Ascending aorta (tissue), 2 donors: Measurements from ENCODE around the gene CDK3. TPM values are rescaled to one million over a fixed set of nuclear protein-coding genes. Genes with fewer than 3 reads are reported as not detected.

ENCODE experiments used
- DNase-seq, 2 donors: peaks; one replicate each; pipeline ENCODE4 v3.0.0-alpha.2; 2019; ENCODE audit warnings: low spot score in 2 of 2
- H3K27ac ChIP-seq, 2 donors: fragments of 200-600 bp; sonication (generic); one replicate each; pipeline ENCODE4 v1.5.1; 2016 to 2017; ENCODE audit warnings: mild to moderate bottlenecking in 1 of 2
- H3K27me3 ChIP-seq: fragments of 200-600 bp; sonication (generic); one replicate; pipeline ENCODE4 v1.5.1; 2017
- H3K36me3 ChIP-seq, 2 donors: fragments of 200-600 bp; sonication (generic); one replicate each; pipeline ENCODE4 v1.5.1; 2016
- H3K4me1 ChIP-seq, 2 donors: fragments of 200-600 bp; sonication (generic); one replicate each; pipeline ENCODE4 v1.5.1; 2016 to 2017; ENCODE audit warnings: mild to moderate bottlenecking in 1 of 2
- H3K4me3 ChIP-seq, 2 donors: fragments of 200-600 bp; sonication (generic); one replicate each; pipeline ENCODE4 v1.5.1; 2016 to 2017; ENCODE audit warnings: mild to moderate bottlenecking in 1 of 2
- H3K9me3 ChIP-seq, 2 donors: fragments of 200-600 bp; sonication (generic); one replicate each; pipeline ENCODE4 v1.5.1; 2016
- intact Hi-C: fragments of 100-400 bp; cut with DNase I; formaldehyde crosslinking; loops from one replicate; pipeline ENCODE4 v1.15.1; 2023
- total RNA-seq: library from RNA; depleted of rRNA; stranded (reverse); fragments of >200 nt; gene quantifications from one replicate; pipeline ENCODE4 v1.1.0, GENCODE V29; 2016
- TF ChIP-seq, protein P1 (sequence below), 3 experiments: fragments of 200-600 bp in 2 of 3; fragments of 450-650 bp in 1 of 3; sonication (generic) in 2 of 3; IDR thresholded peaks; one replicate each; pipeline ENCODE4 v1.5.1; 2016 to 2019; ENCODE audit warnings: antibody characterized with exemption in 3 of 3, mild to moderate bottlenecking in 1 of 3, moderate library complexity in 1 of 3

The CDK3 gene
- total RNA-seq, 1 donor from 2014 or later: 2.1 TPM

DNA sequence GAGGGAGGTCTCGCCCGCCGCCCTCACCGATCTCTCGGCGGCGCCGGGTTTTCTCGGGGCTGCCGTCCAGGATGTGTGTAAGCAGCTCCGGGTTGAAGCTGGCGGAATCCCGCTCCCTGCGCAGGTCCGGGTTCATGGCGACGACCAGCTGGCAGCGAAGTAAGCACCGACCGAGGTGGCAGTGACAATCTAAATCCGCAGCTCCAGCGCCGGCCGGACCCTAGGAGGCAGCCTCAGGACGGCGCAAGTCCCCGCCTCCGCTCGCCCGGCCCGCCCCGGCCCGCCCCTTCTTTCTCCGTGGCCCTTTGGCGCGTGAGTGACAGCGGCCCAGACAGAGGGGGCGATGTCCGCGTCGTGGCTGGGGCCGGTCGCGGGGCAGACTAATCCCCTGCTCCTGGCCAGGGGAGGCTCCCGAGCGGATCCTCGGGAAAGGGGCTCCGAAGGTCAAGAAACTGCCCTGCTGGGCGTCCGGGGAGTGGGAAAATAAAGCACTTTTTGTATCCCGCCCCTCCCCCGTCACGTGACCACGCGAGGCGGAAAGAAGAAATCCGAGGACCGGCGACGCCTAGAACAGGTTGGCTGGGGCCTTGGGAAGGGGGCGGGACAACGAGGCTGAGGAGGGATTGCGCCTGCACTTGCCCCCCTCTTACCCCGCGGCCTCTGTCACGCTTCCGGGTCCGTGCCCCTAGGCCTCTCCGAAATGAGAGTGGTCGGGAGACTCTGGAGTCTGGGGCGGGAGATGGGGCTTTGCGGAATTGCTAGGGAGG lies 21.5 kb upstream of the CDK3 start, which contains the start of the genes ACOX1 and TEN1:
Gene ACOX1 (minus strand): TSS at position 229 of the 767 bp plus-strand sequence. CDS start 93 bp downstream, at position 136.
Gene TEN1 (plus strand): TSS at position 303 of the 767 bp plus-strand sequence. CDS start 6,953 bp downstream, outside the sequence.
- H3K27me3 ChIP-seq: no peaks in the 10 kb centered on the region
- TF ChIP-seq, protein P1, sequence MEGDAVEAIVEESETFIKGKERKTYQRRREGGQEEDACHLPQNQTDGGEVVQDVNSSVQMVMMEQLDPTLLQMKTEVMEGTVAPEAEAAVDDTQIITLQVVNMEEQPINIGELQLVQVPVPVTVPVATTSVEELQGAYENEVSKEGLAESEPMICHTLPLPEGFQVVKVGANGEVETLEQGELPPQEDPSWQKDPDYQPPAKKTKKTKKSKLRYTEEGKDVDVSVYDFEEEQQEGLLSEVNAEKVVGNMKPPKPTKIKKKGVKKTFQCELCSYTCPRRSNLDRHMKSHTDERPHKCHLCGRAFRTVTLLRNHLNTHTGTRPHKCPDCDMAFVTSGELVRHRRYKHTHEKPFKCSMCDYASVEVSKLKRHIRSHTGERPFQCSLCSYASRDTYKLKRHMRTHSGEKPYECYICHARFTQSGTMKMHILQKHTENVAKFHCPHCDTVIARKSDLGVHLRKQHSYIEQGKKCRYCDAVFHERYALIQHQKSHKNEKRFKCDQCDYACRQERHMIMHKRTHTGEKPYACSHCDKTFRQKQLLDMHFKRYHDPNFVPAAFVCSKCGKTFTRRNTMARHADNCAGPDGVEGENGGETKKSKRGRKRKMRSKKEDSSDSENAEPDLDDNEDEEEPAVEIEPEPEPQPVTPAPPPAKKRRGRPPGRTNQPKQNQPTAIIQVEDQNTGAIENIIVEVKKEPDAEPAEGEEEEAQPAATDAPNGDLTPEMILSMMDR (IDR thresholded peaks at IDR 0.05): peak; percentile 15 to 35 (median 33)
- H3K4me1 ChIP-seq: peaks cover 2 to 26% of the 10 kb centered on the region in 2 donors
- H3K27ac ChIP-seq: peak within 1 kb of the TSS; percentile 93 to 99
- peaks cover 0 to 6% of the 10 kb centered on the region in 2 donors for H3K36me3 ChIP-seq
- DNase-seq: peak; percentile 89 to 98
- H3K9me3 ChIP-seq: no peaks in the 10 kb centered on the region
- peak within 1 kb of the TSS; percentile 76 to 88 for H3K4me3 ChIP-seq
- intact Hi-C loops: loop anchor here (1.0 to 10.0 kb wide), 6 partner anchors 38 to 373 kb away; partner anchors contain the start of genes FBF1, MRPL38, PRPSAP1 and TRIM65

DNA sequence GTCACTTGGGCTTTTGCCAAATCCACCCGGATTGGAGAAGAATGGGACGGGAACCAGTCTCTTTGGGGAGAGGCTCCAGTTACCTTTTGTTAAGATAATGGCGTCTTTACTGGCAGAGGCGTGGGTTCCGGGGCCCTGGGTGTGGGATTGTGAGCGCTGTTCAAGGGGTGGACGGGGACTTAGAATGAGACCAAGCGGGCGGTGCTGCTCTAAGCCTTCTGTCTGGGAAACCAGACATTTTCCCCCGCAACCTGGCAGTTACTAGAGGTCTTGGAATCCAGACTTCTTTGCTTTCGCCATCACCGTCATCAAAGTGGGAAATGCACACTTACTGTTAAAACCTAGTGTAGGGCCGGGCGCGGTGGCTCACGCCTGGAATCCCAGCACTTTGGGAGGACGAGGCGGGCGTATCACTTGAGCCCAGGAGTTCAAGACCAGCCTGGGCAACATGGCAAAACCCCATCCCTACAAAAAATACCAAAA lies 20.9 kb upstream of the CDK3 start:
- peak overlapping the region; percentile 76 to 88 for H3K4me3 ChIP-seq
- H3K27ac ChIP-seq: peak overlapping the region; percentile 93 to 99
- peak in 1 of 2 donors; percentile 87 for DNase-seq
- no peaks in the 10 kb centered on the region for H3K9me3 ChIP-seq
- TF ChIP-seq, protein P1 (IDR thresholded peaks at IDR 0.05): no peak
- intact Hi-C loops: loop anchor here (1.0 to 10.0 kb wide), 6 partner anchors 38 to 373 kb away; partner anchors contain the start of genes FBF1, MRPL38, PRPSAP1 and TRIM65
- peaks cover 2 to 26% of the 10 kb centered on the region in 2 donors for H3K4me1 ChIP-seq
- H3K36me3 ChIP-seq: peaks cover 0 to 2% of the 10 kb centered on the region in 2 donors
- H3K27me3 ChIP-seq: no peaks in the 10 kb centered on the region

- Histone ChIP-seq H3K27me3 (no peaks in the 10 kb centered on the region), H3K36me3 (peaks cover 0 to 2% of the 10 kb centered on the region in 2 donors), H3K4me3 (peak overlapping the region; percentile 76 to 88), H3K4me1 (peaks cover 2 to 26% of the 10 kb centered on the region in 2 donors), H3K27ac (peak overlapping the region; percentile 93 to 99), H3K9me3 (no peaks in the 10 kb centered on the region)
- intact Hi-C loops: no loop called here
- DNase-seq: no peak
- TF ChIP-seq, protein P1 (IDR thresholded peaks at IDR 0.05): no peak
These were observed 20.3 kb upstream of the CDK3 start for GRCh38 chr17:75980188-75981018.

- intact Hi-C loops: no loop called here
- no peak overlapping the region for H3K4me3 ChIP-seq
- no peak for DNase-seq
- peaks cover 0 to 2% of the 10 kb centered on the region in 2 donors for H3K36me3 ChIP-seq
- H3K4me1 ChIP-seq: peaks cover 2 to 26% of the 10 kb centered on the region in 2 donors
- TF ChIP-seq, protein P1 (IDR thresholded peaks at IDR 0.05): no peak
- no peak overlapping the region for H3K27ac ChIP-seq
- H3K9me3 ChIP-seq: no peaks in the 10 kb centered on the region
- H3K27me3 ChIP-seq: no peaks in the 10 kb centered on the region
These were observed 19.5 kb upstream of the CDK3 start for GRCh38 chr17:75981019-75981615.
